Fibroblast of upper back skin (primary cell): ENCODE measurements around the gene ZNF654.
A peak's percentile ranks its signal among the peaks of the same experiment; 100 is the strongest.
"Not testable (repeated sequence)": the region's sequence is repeated elsewhere in the genome, so short reads cannot be mapped to it uniquely, and the experiment has no call there.

Experiments used
- DNase-seq: peaks from one replicate; pipeline ENCODE4 v3.0.0-alpha.2; 2013

ZNF654 gene

DNA sequence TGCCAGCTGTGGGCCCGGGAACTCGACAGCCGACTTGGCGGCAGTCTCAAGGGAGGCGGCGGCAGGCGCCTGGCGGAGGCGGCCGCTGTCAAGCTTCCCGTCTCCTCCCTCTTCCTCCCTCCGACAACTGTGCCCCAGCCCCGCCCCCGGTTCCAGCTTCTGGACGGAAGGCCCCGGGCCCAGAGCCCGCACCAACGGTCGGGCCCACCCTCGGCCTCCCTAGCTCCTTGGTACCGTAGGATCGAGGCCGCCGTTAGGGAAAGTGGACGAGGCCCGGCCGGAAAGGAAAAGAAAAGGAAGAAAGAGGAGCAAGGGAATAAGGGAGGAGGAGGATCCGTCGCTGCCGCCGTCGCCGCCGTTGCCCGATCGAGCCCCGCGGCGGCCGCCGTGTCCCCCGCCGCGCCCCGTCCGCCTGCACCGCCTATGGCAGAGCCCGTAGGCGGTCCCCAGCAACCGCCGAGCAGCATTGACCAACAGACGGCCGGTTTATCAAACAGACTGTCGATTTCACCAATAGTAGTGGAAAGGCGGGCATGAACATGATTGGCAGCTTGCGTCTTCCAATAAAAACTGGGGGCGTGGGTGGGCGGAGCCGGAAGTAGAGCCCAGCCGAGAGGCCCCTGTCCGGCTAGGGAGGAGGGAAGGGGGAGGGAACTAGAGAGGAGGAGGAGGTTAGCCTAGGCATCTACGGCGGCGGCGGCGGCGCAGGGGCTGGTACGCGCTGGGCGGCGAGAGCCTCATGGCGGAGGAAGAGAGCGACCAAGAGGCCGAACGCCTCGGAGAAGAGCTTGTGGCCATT, at the start of gene ZNF654, which contains the start of gene CGGBP1:
ZNF654 (plus strand) TSS at position 675 of the 799 bp plus-strand sequence; CDS start at position 740, 65 bp downstream.
CGGBP1 (minus strand) TSS at position 425 of the 799 bp plus-strand sequence. CDS start 3,029 bp downstream, outside the sequence.
- peak; percentile 99 for DNase-seq

DNA sequence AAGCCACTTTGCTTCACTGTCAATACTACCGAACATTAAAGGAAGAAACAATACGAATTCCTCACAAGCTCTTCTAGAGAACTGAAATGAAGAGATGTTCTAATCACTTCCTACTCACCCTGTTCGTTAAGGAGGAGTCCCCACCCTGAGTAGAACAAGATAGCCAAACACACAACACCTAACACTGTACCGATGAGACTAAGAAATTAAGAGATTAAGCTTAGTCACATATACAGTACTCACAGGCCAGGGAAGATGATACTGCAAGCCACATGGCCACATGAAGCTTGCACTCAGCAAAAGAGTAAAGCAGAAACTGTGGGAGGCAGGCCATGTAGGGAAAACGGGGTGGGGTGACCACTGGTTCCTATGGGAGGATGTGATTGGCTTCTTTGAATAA, 48.2 kb upstream of the ZNF654 start:
- no peak for DNase-seq

DNA sequence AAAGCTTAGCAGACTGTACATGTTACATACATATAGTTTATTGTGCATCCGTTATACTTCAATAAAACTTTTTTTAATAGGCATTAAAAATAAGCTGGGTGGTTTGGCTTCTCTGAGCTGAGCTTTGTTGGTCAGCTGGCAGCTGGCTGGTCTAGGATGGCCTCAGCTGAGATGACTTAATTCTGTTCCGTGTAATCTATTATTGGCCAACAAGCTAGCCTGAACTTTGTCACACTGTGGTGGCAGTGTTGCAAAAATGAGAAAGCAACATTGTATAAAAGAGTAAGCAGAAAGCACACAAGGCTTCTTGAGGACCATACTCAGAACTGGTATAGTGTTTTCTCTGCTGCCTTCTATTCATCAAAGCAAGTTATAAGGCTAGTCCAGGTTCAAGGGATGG, 45.5 kb upstream of the ZNF654 start:
- DNase-seq = no peak

DNA sequence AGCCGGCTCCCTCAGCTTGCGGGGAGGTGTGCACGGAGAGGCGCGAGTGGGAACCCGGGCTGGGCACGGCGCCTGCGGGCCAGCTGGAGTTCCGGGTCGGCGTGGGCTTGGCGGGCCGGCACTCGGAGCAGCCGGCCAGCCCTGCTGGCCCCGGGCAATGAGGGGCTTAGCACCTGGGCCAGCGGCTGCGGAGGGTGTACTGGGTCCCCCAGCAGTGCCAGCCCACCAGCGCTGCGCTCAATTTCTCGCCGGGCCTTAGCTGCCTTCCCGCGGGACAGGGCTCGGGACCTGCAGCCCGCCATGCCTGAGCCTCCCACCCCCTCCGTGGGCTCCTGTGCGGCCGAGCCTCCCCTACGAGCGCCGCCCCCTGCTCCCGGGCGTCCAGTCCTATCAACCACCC, 43.4 kb upstream of the ZNF654 start:
- DNase-seq = not testable (repeated sequence)

DNA sequence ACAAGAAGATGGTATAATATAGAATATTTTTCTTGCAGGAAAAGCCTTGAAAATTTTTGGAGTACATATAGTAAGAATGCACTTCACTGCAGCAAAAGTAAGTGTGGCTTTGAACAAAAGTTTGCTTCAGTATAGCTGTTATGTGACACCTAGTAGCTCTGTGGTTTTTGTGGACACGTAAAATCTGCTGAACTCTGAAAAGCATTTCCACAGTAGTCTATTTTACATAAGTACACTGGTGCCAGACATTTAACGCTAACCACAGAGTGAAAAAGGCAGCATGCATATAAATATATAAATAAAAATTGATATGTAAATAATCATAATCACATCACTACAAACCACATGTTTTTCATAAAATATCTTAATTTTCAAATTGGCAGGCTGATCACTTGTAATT, 40.0 kb upstream of the ZNF654 start:
- no peak for DNase-seq

DNA sequence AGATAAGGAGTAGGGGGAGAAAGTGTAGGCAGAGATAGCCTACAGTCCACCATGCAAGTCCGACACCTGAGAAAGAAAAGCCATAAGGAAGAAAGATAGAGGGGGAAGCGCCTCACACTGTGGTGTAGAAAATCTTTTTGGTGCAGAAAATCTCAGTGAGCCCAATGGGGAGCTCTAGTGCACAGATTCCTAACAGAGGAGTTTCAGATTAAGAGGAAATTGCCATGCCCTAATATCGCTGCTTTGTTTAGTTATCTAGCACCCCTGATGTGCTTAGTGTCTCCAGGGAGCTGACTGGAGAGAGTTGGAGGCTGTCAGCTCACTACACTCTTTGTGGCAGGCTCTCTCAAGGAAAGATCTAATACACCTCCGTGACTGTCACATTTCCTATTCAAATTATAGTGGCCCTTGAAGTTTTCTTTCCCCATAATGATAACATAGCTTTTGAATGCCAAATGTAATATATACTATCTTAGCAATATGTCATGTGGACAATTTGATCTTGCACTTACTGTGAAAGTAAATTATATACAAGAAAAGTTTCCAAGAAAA, 34.0 kb upstream of the ZNF654 start:
- DNase-seq = no peak

DNA sequence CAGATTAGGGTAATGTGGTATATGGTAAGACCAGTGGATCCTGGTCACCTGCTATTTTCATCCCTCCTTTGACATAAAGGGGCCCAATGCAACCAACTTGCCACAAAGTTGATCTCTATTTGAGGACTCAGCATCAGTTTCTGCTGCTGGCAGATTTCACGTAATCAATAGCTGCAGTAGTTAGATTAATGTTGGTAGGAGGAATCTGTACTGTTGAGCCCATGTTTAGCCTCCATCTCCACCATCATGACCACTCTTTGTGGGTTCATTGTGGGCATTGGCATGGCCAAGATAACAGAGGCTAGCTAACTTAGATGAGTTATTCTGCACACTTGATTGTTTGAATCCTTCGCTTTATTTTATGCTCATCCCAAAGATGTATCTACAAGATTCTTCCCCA, 30.2 kb upstream of the ZNF654 start:
- no peak for DNase-seq

DNA sequence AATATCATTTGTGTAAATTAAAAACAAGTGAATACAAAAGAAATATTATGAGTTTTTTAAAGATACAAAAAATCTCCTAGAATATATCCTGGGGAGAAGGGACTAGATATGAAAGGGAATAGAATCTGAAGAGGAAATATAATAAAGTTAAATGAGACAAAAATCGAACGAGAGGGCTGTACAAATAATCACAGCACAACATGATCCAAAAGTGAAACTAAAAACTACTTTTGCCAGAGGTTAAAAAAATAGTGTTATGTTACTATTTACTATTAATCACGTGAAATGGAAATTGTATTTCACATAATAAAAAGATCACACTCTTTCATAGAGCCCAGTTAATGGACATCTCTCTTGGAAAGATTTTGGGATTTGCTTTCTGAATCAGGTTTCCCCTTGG, 28.8 kb upstream of the ZNF654 start:
- DNase-seq = no peak

DNA sequence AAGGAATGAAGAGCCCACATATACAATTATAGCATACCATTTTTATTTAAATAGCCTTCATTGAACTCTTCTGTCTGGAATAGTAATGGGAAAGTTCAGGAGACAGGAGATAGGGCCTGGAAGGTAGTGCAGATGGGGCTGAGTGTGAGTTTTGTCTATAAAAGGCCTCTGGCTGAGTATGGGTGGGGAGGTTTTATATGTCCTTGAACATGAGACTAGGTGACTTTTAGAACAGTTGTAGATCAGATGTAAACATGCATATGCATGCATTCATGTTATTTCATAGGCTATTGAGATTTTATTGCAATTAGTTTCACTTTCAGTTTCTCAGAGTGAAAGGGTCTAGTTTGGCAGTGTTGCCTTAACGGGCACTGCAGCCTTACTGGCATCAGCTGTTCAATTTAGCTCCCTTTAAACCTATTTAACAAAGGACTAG, 27.4 kb upstream of the ZNF654 start:
- peak; percentile 19 for DNase-seq

DNA sequence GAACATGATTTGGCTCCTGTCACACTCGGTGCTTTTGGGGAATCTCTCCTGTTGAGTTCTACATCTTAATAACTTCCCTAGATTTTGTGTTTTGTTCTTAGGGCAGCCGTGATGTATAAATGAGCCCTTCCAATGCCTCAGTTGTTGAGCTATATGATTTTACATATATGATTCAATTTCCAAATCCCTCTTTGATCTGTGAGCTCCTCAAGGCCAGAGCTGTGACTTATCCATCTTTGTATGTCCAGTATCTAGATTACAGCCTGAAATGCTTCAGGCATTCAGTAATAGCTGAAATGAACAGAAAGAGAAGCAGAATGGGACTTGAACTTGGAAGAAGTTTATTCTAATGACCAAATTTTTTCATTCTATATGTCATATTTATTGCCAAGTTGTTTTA, 26.8 kb upstream of the ZNF654 start:
- DNase-seq = no peak

DNA sequence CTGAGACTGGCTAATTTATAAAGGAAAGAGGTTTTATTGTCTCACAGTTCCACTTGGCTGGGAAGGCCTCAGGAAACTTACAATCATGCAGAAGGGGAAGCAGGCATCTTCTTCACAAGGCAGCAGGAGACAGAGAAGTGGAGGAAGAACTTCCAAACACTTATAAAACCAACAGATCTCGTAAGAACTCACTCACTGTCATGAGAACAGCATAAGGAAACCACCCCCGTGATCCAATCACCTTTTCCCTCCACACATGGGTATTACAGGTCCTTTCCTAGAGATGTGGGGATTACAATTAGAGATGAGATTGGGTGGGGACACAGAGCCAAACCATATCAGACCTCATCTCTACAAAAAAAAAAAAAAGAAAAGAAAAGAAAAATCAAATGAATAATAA, 26.0 kb upstream of the ZNF654 start:
- DNase-seq = no peak

DNA sequence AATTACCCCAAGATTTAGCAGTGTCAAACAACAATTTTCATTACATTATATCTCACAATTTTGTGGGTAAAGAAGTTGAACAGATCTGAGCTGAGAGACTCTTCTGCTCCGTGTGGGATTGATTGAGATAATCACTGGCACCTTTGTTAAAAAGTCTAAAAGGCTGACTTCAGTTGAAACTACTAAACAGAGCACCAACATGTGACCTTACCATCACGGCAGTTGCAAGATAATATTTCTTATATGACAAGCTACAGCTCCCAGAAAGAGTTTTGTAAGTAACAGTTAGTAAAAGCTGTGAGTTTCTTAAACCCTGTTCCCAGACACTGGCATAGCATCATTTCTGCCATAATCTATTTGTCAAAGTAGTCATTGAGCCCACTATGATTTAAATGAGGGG, 25.2 kb upstream of the ZNF654 start:
- no peak for DNase-seq

DNA sequence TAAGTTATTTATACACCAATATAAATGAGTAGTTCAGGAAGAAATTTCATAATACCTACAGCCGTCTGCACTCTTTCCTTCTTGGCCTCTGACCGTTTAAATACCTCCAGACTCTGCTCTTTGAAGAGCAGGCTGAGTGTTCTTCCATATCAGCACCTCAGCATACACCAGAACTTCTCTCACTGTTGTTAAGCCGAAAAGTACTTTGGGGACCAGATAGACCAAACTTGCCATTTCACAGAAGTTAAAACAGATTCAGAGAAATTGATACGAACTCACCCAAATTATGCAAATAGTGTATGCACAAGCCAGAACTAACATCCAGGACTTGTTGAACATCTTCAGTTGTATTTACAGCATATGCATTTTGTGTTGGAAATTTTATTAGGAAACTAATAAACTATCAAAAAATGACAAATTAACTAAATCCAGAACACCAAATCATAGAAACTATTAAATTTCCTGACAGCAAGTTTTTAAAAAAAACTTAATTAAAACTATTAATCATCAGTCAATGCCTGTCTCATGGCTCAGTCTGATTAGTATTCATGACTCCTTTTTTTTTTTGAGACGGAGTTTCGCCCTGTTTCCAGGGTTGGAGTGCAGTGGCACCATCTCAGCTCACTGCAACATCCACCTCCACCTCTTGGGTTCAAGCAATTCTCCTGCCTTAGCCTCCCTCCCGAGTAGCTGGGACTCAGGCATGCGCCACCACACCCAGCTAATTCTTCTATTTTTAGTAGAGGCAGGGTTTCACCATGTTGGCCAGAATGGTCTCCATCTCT, 24.4 kb upstream of the ZNF654 start:
- no peak for DNase-seq

DNA sequence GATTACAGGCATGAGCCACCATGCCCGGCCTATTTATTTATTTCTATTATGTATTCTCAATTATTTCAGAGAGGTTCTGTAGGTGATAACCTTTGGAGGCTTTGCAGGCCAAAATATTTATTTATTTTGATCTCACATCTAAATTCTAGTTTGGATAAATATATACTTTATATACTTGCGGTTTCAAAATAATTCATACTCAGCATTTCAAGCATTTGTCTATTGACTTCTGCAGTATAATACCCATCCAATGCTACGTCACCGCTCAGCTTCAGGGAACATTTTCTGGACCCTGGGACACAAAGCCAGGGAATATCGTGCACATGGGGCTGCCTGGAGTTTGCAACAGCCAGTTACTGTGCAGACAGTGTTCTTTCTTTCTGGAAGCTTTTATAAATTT, 22.8 kb upstream of the ZNF654 start:
- DNase-seq = no peak

DNA sequence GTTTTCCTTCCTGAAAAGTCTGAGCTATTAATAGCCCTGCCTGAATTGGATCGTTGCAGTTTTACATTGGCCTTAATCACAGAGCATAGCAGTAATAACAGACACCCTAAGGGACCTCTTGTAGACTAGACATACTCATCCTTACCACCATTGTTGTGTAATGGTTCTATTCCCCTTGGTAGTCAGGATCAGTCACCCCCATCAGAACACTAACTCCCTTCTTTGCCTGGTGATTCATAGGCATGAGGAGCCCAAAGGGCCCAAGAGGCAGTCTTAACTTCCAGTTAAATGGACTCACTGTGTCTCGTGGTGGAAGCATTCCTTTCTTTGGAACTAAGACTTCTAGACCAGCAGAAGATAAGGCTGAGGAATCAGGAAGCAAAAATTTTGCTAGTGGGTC, 20.5 kb upstream of the ZNF654 start:
- DNase-seq = peak; percentile 76

DNA sequence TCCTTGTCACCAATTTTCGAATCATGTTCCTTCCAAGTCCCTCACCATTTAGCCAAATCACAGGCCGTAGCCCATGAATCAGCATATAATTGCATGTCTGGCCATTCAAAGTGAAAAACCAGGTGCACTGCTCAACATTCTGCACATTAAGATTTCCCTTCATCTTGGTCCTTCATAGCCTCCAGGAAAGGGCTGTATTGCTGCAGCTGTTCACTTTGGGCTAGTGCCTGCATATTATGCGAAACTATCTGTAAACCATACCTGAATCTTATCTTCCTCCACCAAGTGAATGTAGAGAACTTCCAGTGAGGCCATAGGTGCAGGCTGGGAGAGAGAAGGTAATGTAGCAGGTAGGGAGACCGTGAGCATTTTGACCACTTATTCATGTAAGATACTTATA, 18.5 kb upstream of the ZNF654 start:
- no peak for DNase-seq

DNA sequence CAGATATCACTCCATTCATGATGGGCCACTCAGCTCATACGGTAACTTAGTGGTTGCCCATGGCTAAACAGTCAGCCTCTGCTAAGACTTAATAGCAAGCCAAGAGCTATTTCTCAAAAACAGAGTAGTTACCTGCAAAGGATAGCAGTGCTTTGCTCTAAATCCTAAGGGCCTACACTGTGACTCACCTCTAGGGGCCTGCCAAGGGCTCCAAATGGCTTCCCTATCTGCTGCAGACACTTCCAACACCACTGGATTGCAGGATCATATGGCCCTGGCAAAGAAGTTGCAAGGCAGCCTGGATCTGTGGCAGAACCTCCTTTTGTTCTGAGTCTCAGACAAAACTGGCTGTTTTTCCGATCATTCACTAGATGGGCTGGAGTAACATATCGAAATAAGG, 18.1 kb upstream of the ZNF654 start:
- DNase-seq = no peak

DNA sequence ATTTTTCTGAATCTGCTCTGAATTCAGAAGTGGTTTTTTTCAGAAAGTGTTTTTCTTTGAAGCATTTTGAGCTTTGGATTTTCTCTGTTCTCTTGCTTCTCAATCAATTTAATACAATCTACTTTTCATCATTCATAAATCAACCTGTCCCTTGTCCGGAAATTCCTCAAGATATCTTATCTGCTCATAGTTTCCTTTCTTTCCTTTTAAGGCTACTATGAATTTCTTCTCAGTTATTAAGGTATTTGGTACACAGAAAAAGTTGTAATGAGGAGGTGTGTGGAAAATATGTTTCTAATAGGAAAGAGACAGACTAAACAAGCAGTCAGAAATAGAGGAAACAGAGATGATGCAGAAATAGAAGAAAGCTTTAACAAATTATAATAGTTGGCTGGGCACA, 14.6 kb upstream of the ZNF654 start:
- peak; percentile 17 for DNase-seq

DNA sequence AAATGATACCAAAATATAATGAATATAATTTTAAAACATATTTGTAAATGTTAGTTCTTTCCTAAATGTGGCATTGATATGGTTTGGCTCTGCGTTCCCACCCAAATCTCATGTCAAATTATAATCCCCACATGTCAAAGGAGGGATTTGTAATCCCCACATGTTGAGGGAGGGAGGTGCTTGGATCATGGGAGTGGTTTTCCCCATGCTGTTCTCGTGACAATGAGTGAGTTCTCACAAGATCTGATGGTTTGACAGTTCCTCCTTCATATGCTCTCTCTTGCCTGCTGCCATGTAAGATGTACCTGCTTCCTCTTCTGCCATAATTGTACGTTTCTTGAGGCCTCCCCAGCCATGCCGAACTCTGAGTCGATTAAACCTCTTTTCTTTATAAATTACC, 12.3 kb upstream of the ZNF654 start:
- DNase-seq = no peak

DNA sequence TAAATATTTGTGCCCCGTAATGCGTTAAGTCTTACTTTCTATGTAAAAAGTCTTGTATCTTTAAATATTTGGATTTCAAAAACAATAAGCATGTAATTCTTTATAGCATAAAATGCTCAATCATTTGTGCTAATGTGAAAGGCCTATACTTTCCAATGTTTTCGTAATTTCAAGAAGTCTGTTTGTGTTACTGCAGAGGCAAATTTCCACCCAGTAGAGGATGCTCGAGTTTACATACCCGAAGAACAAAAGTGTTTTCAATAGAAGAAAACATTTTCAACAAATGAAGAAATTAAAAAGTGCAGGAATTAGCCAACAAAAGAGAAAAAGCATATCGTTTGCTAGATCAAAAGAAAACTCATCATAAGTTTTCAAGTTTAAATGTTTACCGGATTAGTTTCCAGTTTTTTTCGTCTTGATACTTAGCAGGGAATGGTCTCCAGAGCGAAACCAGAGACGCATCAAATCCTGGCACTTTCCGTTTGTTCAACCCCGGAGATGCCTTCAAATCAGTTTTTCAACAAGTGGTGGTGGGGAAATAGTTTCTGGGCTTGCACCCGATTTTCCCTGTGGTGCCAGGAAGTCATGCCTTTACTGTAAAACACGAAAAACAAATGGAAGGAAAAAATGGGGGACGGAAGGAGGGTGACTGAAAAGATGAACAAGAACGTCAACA, 1.3 kb upstream of the ZNF654 start:
- DNase-seq = peak; percentile 4

DNA sequence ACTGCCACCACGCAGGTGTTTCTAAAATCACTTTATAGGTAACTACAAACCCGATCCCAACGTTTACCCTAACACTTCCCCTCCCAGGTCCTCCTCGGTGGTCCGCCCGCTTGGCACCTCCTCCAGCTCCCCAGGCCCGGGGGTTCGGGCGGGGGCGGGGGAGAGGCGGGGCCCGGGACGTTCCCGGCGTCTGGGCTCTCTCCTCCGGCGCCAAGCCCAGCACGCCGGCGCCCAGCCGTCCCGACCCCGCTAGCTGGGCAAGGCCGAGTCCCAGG, 812 bp upstream of the ZNF654 start:
- DNase-seq = no peak

DNA sequence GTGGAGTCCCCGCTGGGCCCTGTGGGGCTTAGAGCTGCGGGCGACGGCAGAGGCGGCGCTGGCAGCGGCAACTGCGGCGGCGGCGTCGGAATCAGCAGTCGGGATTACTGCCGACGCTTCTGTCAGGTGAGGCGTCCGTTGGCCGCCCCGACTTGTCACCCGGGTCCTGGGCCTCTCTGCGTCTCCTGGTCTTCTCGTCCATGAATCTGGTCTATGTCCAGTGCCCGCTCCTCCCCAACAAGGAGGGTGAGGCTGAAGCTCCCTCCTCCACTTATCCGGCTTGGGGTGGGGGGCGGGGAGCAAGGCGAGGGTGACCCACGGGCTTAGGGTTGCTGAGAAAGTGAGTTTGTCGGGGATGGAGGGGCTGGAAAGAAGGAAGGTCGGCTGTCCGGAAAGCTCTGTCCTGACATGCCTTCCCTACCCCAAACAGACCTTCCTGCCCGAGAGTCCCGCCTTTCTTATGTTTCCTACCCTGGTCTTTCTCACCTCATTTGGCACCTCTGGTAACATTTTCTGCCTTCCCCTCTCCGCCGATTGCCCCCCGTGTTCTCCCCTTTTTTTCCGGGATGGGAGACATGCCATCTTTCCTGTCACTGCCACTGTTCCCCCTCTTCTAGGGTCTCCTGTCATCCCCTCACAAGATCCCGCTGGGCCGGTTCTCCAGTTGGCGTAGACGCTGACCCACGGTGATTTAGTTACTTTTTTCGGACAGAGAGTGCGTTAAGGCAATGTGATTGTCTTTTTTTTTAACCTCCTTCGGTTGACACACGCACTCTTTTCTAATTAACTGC, 520 bp downstream of the ZNF654 start:
- DNase-seq = no peak

DNA sequence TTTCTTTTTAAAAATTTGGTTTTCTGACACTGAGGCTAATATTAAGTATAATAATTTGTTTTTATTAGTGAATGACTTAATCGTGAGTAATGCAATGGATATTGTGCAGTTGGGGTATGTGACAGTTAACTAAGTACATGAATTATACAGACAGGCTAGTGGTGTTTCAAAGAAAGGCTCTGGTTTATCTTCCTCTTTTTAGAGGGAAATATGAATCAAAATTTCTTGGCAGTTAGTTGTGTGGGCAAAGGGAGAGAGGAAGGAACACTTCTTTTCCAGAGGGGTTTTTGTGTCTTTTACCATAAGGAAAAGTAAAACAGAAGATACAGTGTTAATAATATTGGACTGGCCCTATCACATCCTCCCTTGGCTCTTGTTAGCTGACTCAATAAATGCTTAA, 2.7 kb downstream of the ZNF654 start:
- DNase-seq = no peak
